SU-DHL-6 (cell line): Measurements from ENCODE around the gene IRAK1.

Experiments used
- H2AFZ ChIP-seq: fragments of 200-600 bp; sonication (generic); 2 replicates; pipeline ENCODE4 v1.6.1; 2014; ENCODE audit warnings: low read depth, mild to moderate bottlenecking, moderate library complexity, mixed read lengths, antibody characterized with exemption, low read length; ENCODE audit not compliant: severe bottlenecking
- H3F3A ChIP-seq: fragments of 200-600 bp; shearing (Covaris generic); 2 replicates; pipeline ENCODE4 v1.6.0; 2016; ENCODE audit warnings: antibody characterized with exemption, mild to moderate bottlenecking; ENCODE audit not compliant: insufficient read depth
- H3K27ac ChIP-seq: fragments of 200-600 bp; sonication (generic); 2 replicates; pipeline ENCODE4 v1.5.1; 2016; ENCODE audit warnings: low read depth, mild to moderate bottlenecking, low read length, moderate library complexity, mixed read lengths
- H3K27me3 ChIP-seq: fragments of 200-600 bp; sonication (generic), shearing (Covaris generic); 2 replicates; pipeline ENCODE4 v1.6.0; 2014; ENCODE audit warnings: mild to moderate bottlenecking, low read length
- H3K36me3 ChIP-seq: fragments of 200-600 bp; sonication (generic); 2 replicates; pipeline ENCODE4 v1.6.1; 2014; ENCODE audit warnings: mild to moderate bottlenecking, low read length, mixed read lengths
- H3K4me2 ChIP-seq: fragments of 300-600, 200-600 bp; shearing (Covaris generic), sonication (generic); 2 replicates; pipeline ENCODE4 v1.6.0; 2014; ENCODE audit warnings: low read length, low read depth, mild to moderate bottlenecking; ENCODE audit not compliant: poor library complexity, severe bottlenecking
- H3K4me3 ChIP-seq: fragments of 200-600 bp; sonication (generic); 2 replicates; pipeline ENCODE4 v1.5.1; 2014; ENCODE audit warnings: antibody characterized with exemption, low read length, mild to moderate bottlenecking, mixed read lengths; ENCODE audit not compliant: insufficient read depth, poor library complexity, severe bottlenecking
- H3K79me2 ChIP-seq: fragments of 200-600 bp; sonication (generic); 2 replicates; pipeline ENCODE4 v1.6.1; 2014; ENCODE audit warnings: mild to moderate bottlenecking, low read length, moderate library complexity; ENCODE audit not compliant: insufficient read depth
- H3K9ac ChIP-seq: fragments of 200-600 bp; sonication (generic); 2 replicates; pipeline ENCODE4 v1.7.0; 2014; ENCODE audit warnings: mild to moderate bottlenecking, low read length
- H3K9me2 ChIP-seq: fragments of 200-600 bp; sonication (generic); replicated peaks from 2 replicates; pipeline ENCODE4 v1.6.1; 2014; ENCODE audit warnings: low read length; ENCODE audit not compliant: insufficient read depth
- H3K9me3 ChIP-seq: fragments of 200-600 bp; sonication (generic); 2 replicates; pipeline ENCODE4 v1.6.1; 2014; ENCODE audit warnings: low read length, mixed read lengths; ENCODE audit not compliant: insufficient read depth
- H4K20me1 ChIP-seq: fragments of 200-600 bp; sonication (generic); 2 replicates; pipeline ENCODE4 v1.6.1; 2014; ENCODE audit warnings: low read depth, mild to moderate bottlenecking, antibody characterized with exemption, low read length, moderate library complexity, mixed read lengths
- EZH2phosphoT487 ChIP-seq: fragments of 200-600 bp; sonication (generic), shearing (Covaris generic); conservative IDR thresholded peaks from 2 replicates; pipeline ENCODE4 v1.6.1; 2018; ENCODE audit warnings: mild to moderate bottlenecking, antibody characterized with exemption, low read length, moderate library complexity, mixed read lengths
- TF ChIP-seq, protein P1 (sequence below): fragments of 200-600 bp; sonication (generic); IDR thresholded peaks from one replicate; pipeline ENCODE4 v1.5.1; 2017; ENCODE audit warnings: antibody characterized with exemption, mild to moderate bottlenecking, low read length, moderate library complexity; ENCODE audit not compliant: insufficient read depth, poor library complexity, severe bottlenecking

IRAK1 gene

DNA sequence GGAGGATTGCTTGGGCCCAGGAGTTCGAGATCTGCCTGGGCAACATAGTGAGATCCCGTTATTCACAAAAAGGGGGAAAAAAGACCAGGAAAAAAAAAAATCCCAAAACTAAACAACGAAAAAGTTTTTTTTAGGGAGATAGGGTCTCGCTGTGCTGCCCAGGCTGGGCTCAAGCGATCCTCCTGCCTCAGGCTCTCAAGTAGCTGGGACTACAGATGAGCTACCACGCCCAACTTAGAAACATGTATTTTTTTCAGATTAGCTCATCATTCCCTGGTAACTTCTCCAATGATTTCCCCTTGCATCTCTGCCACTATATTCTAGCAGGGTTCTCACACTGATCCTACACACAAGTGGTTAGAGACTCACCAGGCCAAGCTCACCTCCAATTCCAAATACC lies 24.4 kb upstream of the IRAK1 start:
- Histone ChIP-seq H3K4me3 (no peak overlapping the region), H3F3A (no peaks in the 10 kb centered on the region), H3K9me3 (no peaks in the 10 kb centered on the region), H3K36me3 (no peaks in the 10 kb centered on the region), H2AFZ (no peak overlapping the region), H3K27me3 (no peaks in the 10 kb centered on the region), H3K9me2 (no peaks in the 10 kb centered on the region), H3K9ac (no peak overlapping the region), H3K4me2 (no peak overlapping the region), H4K20me1 (no peaks in the 10 kb centered on the region), H3K27ac (no peak overlapping the region), H3K79me2 (peaks cover 20% of the 10 kb centered on the region; the same call in 1 of the 2 replicates)
- TF ChIP-seq, protein P1, sequence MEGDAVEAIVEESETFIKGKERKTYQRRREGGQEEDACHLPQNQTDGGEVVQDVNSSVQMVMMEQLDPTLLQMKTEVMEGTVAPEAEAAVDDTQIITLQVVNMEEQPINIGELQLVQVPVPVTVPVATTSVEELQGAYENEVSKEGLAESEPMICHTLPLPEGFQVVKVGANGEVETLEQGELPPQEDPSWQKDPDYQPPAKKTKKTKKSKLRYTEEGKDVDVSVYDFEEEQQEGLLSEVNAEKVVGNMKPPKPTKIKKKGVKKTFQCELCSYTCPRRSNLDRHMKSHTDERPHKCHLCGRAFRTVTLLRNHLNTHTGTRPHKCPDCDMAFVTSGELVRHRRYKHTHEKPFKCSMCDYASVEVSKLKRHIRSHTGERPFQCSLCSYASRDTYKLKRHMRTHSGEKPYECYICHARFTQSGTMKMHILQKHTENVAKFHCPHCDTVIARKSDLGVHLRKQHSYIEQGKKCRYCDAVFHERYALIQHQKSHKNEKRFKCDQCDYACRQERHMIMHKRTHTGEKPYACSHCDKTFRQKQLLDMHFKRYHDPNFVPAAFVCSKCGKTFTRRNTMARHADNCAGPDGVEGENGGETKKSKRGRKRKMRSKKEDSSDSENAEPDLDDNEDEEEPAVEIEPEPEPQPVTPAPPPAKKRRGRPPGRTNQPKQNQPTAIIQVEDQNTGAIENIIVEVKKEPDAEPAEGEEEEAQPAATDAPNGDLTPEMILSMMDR: no peak
- no peak for TF ChIP-seq EZH2phosphoT487

DNA sequence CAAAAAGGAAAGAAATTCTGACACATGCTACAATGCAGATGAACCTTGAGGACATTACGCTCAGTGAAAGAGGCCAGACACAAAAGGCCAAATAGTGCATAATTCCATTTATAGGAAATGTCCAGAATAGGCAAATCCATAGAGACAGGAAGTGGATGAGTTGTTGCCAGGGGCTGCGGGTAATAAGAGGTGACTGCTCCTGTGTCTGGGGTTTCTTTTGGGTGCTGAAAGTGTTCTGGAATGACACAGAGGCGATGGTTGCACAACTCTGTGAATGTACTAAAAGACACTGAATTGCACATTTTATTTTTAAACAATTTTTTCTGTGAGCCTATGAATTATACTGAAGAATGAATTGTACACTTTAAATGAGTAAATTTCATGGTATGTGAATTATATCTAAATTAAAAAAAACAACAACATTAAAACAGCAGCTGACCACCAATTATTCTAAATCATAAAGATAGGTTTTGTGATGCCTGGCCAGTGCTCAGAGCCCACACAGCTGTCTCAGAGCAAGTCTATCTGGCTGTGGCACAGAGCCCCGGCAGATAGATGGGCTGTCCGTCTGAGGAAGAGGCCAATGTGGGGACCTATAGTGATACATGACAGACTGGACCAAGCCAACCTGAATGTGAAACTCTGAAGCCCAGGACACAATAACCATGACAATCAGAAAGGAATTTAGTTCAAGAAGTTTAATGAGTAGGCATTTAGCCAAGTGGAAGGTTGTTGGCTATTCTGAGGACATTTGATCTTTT lies 23.5 kb upstream of the IRAK1 start:
- no peaks in the 10 kb centered on the region for H3K9me3 ChIP-seq
- H3K27ac ChIP-seq: no peak overlapping the region
- no peaks in the 10 kb centered on the region for H3K36me3 ChIP-seq
- H3K79me2 ChIP-seq: peaks cover 25% of the 10 kb centered on the region; the same call in 1 of the 2 replicates
- no peaks in the 10 kb centered on the region for H3F3A ChIP-seq
- no peak overlapping the region for H3K4me3 ChIP-seq
- no peaks in the 10 kb centered on the region for H4K20me1 ChIP-seq
- H3K9me2 ChIP-seq: no peaks in the 10 kb centered on the region
- no peak overlapping the region for H2AFZ ChIP-seq
- TF ChIP-seq, protein P1: no peak
- TF ChIP-seq EZH2phosphoT487: no peak
- no peak overlapping the region for H3K9ac ChIP-seq
- no peak overlapping the region for H3K4me2 ChIP-seq
- H3K27me3 ChIP-seq: no peaks in the 10 kb centered on the region

DNA sequence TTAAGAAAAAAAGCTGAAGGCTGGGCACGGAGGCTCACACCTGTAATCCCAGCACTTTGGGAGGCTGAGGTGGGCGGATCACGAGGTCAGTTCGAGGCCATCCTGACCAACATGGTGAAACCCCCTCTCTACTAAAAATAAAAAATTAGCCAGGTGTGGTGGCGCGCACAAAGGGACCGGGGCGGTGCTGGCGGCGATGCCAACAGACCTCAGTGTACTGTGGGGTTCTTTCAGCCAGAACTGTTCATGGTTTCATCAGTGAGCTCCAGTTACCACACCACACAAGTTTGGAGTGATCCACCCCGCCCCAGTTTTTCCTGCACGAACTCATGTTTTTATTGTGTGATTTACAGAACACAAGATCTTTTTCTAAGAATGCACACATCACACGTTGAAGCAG lies 21.2 kb upstream of the IRAK1 start:
- H3K4me3 ChIP-seq: no peak overlapping the region
- H3K36me3 ChIP-seq: no peaks in the 10 kb centered on the region
- H3K9ac ChIP-seq: no peak overlapping the region
- H3K9me2 ChIP-seq: no peaks in the 10 kb centered on the region
- no peaks in the 10 kb centered on the region for H3K9me3 ChIP-seq
- no peaks in the 10 kb centered on the region for H3F3A ChIP-seq
- no peaks in the 10 kb centered on the region for H4K20me1 ChIP-seq
- no peak overlapping the region for H3K27ac ChIP-seq
- H3K27me3 ChIP-seq: no peaks in the 10 kb centered on the region
- TF ChIP-seq EZH2phosphoT487: no peak
- TF ChIP-seq, protein P1: no peak
- H3K79me2 ChIP-seq: peaks cover 26% of the 10 kb centered on the region; the same call in 1 of the 2 replicates
- H3K4me2 ChIP-seq: no peak overlapping the region
- H2AFZ ChIP-seq: no peak overlapping the region
